Smooth muscle cell of the brain vasculature (primary cell): ENCODE data around the gene CLDN1.

Experiments used
- DNase-seq: peaks from one replicate; pipeline ENCODE4 v3.0.0-alpha.2; 2012; ENCODE audit warnings: low read depth, low spot score

CLDN1 gene

DNA sequence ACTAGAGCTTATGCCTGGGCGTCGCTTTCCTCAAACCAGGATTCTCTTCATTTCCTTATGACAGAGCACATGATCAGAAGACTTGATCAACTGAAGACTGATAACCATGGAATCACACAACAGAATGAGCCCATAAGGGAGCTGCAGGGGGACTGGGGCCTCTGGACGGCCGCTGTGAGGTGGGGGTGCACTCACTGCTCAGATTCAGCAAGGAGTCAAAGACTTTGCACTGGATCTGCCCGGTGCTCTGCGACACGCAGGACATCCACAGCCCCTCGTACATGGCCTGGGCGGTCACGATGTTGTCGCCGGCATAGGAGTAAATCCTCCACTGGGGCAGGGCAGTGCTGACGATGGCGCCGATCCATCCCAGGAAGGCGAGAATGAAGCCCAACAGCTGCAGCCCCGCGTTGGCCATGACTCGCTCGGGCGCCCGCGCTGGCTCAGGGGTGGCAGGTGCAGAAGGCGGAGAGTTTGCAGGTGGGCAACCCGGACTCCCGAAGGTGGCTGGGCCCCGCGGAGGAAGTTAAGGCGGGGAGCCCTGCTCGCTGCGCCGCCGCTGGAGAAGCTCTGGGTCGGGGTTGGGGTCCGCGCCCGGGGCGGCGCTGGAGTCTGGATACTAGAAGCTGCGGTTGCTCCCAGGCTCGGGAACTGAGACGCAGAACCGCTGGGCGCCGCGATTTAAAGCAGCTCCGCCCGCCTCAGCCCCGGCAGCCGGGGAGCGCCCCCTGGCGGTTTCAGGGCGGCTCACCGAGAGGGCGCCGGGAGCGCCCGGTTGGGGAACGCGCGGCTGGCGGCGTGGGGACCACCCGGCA, at the start of gene CLDN1:
Gene CLDN1, minus strand, starts transcription at position 658 of the 815 bp plus-strand sequence. Its CDS starts 240 bp downstream, at position 418.
- DNase-seq = peak; percentile 54

- DNase-seq = no peak
Measured at GRCh38 chr3:190371152-190371551, 48.9 kb upstream of the CLDN1 start.

DNA sequence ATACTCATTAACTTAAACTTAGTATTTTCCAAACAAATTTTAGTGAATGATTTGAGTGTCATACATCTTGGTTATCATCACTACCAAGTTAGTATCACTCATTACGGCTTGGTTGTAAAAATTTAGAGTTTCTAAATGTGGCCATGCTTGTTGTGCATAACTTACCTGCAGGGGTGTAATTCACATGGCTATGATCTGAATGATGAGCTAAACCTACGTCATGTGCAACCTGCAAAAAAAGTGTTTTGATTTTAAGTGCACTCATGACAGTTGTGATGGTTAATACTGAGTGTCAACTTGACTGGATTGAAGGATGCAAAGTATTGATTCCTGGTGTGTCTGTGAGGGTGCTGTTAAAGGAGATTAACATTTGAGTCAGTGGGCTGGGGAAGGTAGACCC, 48.1 kb upstream of the CLDN1 start:
- DNase-seq = no peak

DNA sequence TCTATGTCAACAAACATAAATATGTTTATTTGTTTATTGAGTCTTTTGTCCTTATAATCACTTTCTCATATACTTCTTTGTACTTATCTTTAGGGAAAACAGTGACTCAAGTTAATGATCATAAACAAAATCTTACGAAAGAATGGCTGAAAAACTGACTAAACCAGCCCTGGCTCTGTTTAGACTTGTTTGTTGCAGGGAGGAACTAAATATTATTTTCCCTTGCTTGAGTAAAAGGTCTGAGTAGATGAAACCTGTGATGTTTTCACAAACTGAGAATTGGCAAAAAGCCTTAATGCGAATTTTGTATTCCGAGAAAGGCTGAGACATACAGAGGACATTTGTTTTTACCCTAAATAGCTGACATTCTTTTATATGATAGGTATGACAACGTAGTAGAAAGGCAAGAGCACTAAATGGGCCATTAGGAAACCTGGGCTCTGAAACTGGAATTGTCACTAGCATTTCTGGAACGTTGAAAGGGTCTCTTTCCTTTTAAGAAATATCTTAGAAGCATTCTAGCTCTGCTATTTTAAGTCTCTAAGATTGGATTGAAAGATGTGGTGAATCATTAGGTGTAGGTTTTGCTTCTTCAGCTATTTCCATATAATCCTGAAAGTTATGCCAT, 47.5 kb upstream of the CLDN1 start:
- DNase-seq = no peak

DNA sequence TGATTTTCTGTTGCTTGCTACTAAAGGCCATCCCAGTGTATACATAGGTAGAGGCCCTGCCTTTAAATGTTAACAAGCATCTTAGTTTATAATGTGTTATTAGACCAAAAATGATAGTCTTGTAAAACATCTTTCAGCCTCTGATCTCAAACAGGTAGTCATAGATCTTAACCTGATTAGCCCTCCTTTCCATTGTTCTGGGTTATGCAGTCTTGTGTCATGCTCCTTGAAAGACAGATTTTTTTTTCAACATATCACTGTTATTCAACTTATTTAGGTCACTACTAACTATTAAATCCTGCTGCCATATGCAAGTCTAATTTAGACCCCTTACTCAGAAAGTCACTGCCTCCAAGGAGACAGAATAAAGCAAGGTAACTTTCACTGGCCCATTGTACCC, 46.6 kb upstream of the CLDN1 start:
- DNase-seq = no peak

GRCh38 chr3:190366133-190366532, 43.9 kb upstream of the CLDN1 start:
- DNase-seq = no peak

DNA sequence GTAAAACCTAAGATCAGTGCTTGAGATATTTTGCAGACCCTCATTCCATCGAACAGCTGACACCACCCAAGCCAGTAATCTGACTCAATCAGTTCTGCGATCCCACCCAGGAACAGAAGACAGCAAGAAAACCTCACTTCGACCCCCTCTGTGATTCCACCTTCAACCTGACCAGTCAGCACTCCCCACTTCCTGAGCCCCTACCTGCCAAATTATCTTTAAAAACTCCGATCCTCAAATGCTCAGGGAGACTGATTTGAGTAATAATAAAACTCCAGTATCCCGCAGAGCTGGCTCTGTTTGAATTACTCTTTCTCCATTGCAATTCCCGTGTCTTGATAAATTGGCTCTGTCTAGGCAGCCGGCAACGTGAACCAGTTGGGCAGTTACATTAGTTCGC, 40.0 kb upstream of the CLDN1 start:
- DNase-seq = no peak

GRCh38 chr3:190361791-190362190, 39.5 kb upstream of the CLDN1 start:
- no peak for DNase-seq

- DNase-seq = no peak
Measured at GRCh38 chr3:190360228-190360627, 38.0 kb upstream of the CLDN1 start.

GRCh38 chr3:190359813-190360212, 37.6 kb upstream of the CLDN1 start:
- no peak for DNase-seq

GRCh38 chr3:190357468-190357867, 35.2 kb upstream of the CLDN1 start:
- no peak for DNase-seq

GRCh38 chr3:190356246-190356645, 34.0 kb upstream of the CLDN1 start:
- DNase-seq = no peak

DNA sequence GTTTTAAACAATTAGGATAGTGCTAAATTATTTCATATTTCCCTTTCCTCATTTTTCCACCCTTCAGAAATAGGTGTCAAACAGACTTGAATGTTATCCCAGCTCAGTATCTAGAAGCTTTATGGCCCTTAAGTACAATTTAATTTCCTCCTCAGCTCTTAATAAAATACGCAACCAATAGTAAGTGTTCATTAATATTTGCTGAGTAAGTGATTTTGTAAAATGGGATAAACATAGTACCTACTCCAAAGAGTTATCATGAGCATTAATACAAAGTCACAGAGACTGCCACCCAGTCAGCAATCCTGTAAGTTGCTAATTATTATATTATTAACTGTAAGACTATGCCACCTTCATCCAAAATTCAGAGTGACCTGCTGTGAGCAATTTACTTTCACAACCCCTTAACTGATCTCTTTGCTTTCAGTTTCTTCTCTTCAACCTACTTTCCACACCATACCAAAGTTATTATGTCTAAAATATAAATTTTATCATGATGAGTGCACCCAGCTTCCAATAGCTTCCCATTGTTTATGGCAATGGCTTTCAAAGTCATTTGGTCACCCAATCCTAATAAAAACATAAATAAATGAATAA, 30.7 kb upstream of the CLDN1 start:
- no peak for DNase-seq

DNA sequence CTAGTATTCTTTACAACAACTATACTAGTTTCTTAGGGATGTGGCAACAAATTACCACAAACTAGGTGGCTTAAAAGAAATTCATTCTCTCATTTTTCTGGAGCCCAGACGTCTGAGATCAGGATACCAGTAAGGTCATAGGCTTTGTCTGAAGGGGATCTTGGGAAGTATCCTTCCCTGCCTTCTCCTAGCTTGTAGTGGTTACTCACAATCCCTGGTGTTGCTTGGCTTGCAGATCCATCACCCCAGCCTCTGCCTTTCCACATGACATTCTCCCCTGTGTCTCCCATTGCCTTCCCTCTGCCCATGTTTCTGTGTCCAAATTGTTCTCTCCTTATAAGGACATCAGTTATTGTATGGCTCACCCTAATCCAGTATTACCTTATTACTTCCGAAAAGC, 24.3 kb upstream of the CLDN1 start:
- no peak for DNase-seq

GRCh38 chr3:190345878-190346277, 23.6 kb upstream of the CLDN1 start:
- DNase-seq = no peak

DNA sequence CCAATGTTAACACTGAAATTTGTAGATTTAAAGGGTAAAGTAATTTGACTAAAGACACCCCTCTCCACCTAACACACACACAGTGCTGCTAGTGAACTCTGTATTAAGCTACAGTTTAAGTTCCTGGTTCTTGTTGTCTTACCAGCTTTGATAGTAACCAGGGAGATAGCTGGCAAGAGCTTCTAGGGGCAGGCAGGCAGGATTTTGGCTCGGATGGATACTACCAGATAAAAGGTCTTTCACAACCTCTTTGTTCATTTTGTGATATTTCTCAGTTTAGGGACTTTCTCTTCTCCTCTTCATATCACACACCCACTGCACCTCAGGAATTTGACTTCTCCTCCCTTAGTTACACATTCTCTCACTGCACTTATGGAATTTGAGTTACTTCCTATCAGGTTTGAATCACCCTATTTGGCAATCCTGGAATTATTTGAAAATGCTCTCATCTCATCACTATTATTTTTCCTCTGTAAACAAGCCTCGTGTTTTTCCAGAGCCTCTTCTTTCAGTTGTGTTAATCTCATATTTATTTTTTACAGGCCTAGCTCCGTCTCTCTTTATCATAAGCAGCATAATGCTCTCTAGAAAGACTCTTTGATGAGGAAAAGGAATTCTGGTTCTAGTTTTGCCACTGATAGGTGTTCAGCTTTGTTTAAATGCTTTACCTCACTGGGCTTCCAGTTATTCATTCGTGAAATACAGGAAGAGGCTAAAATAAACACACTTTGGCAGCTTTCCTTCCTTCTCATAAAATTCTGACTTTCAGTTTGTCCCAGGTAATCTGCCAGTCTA, 23.0 kb upstream of the CLDN1 start:
- DNase-seq = no peak

- no peak for DNase-seq
Measured at GRCh38 chr3:190340071-190340470, 17.8 kb upstream of the CLDN1 start.

DNA sequence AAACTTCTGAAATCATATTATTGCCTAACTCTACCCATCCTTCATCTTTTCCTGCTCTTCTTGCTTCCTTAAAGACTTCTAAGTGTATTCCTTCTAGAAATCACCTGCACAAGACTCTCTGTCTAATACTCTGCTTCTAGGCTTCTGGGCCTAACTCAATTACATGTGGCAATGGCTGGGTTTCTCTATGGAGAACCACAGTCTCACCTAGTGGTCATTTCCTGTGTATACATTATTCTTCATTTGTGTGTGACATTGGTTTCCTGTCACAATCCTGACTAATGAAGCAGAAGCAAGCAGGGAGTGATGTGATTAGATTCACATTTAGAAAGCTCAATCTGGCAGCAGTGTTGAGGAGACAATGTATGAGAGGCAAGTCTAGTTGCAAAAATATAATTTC, 16.9 kb upstream of the CLDN1 start:
- DNase-seq = no peak

GRCh38 chr3:190338717-190339116, 16.5 kb upstream of the CLDN1 start:
- no peak for DNase-seq

DNA sequence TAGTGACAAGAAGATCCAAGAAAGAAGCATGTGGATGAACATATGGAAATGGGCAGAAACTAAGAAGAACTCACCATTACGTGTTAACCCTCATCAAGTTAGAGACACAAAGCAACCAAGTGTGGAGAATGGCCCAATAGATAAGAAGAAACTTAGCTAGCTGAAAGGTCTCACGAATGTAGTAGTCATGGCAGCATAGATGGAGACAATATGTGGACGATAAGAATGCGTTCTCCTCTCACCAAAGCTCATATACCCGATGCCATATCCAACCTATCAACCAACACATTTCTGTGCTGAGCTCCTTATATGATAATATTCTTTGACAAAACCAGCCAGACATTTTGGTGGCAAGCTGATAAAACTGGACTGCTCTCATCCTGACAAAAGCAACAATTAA, 15.1 kb upstream of the CLDN1 start:
- DNase-seq = no peak

GRCh38 chr3:190336516-190337189, 14.4 kb upstream of the CLDN1 start:
- DNase-seq = no peak

DNA sequence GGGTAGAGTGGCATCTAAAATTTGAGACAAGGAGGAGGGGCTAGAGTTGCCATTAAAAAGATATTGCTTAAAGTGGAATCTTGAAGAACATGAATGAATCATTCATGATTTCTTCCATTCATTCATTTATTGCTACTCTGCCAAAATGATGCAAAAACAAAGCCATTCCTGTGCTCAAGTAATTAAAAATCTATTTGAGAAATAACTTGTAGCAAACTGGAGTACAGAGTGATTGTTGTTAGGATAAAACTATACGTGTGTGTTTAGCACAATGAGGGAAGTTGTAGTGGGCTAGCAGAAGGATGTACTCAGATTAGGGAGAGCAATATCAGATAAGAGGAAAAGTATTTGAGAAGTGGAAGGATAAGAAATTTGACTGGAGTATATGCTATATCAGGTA, 11.7 kb upstream of the CLDN1 start:
- DNase-seq = no peak
